ENCODE data around the gene CCND3. TPM values are rescaled to one million over a fixed set of nuclear protein-coding genes. Genes with fewer than 3 reads are reported as not detected.

Gene CCND3
- total and polyA plus RNA-seq, 2 of the 8 experiments (the other 6 are each of a cell fraction or from before 2014, with no cell fraction given), result 30.6 to 32.9 TPM

- no peak overlapping the region for H2AK5ac ChIP-seq (ENCODE audit: low read depth, low read length)
- H2BK5ac ChIP-seq (ENCODE audit: low read depth, low read length), result no peak overlapping the region
- no peak overlapping the region for H2AFZ ChIP-seq (ENCODE audit: low read length)
- WGBS, 2 experiments (ENCODE audit: extremely low coverage in 1 of 2, insufficient coverage in 1 of 2, insufficient read length in 1 of 2, insufficient replicate concordance in 2 of 2, low coverage in 1 of 2, low lambda C conversion rate in 2 of 2, missing lambda C conversion rate in 1 of 2), result 92% methylated on average over 1 of the region's 1 CpG; no CpG with 5 or more reads in 1 of the 2 experiments
- no peak overlapping the region for H3K4me3 ChIP-seq (ENCODE audit: extremely low read depth in 1 of 4, insufficient read depth in 2 of 4, low read depth in 3 of 4, low read length in 4 of 4)
- H3K23me2 ChIP-seq (ENCODE audit: low read depth, low read length), result no peaks in the 10 kb centered on the region
- H3K27ac ChIP-seq (ENCODE audit: low read depth, low read length), result no peak overlapping the region
- peaks cover 0 to 6% (median 5%) of the 10 kb centered on the region in 4 experiments; a peak in 3 of 7 replicates for H3K4me1 ChIP-seq (replicated peaks in 1 of 4; ENCODE audit: control insufficient read depth in 3 of 4, insufficient read depth in 4 of 4, low read length in 3 of 4)
- H4K5ac ChIP-seq (ENCODE audit: insufficient read length, low read depth, low read length), result no peak overlapping the region
- H3K18ac ChIP-seq (ENCODE audit: extremely low read depth, low read length), result no peak overlapping the region
- peaks cover 0 to 2% (median 0%) of the 10 kb centered on the region in 4 experiments; a peak in 2 of 8 replicates for H3K36me3 ChIP-seq (ENCODE audit: control insufficient read depth in 2 of 4, insufficient read depth in 4 of 4, low read length in 3 of 4)
- ChIA-PET POLR2A (ENCODE audit: partially characterized antibody) (interaction anchor here (0.8 to 1.7 kb wide), 4 partner anchors 8 to 36 kb away, joined by 3 to 7 read pairs (median 4); partner anchors contain the start of genes BYSL and MED20), CTCF (ENCODE audit: partially characterized antibody) (interaction anchor here (0.9 to 1.3 kb wide), 2 partner anchors 8 to 41 kb away, joined by 3 read pairs; no protein-coding TSS in a partner anchor)
- H3K56ac ChIP-seq (replicated peaks; ENCODE audit: insufficient read length, low read depth, low read length), result no peak overlapping the region
- H3K9ac ChIP-seq (replicated peaks in 1 of 4; ENCODE audit: extremely low read depth in 1 of 4, low read depth in 3 of 4, low read length in 3 of 4), result no peak overlapping the region
- H3K4me2 ChIP-seq (ENCODE audit: insufficient read depth in 1 of 2, low read depth in 2 of 2, low read length in 2 of 2), result no peak overlapping the region
- H3K27me3 ChIP-seq (replicated peaks in 1 of 4; ENCODE audit: control insufficient read depth in 3 of 4, extremely low read depth in 1 of 4, insufficient read depth in 3 of 4, low read length in 3 of 4), result no peaks in the 10 kb centered on the region
- DNase-seq (ENCODE audit: low read depth in 1 of 2, low spot score in 2 of 2), result no peak
- H3K14ac ChIP-seq (ENCODE audit: insufficient read length), result no peak overlapping the region
- H3K79me2 ChIP-seq (ENCODE audit: control insufficient read depth in 1 of 2, insufficient read depth in 2 of 2, low read length in 2 of 2), result peaks cover 0 to 52% of the 10 kb centered on the region in 2 experiments; a peak in 2 of 4 replicates
- no peak overlapping the region for H4K91ac ChIP-seq (replicated peaks; ENCODE audit: insufficient read length, low read length)
- H3K9me3 ChIP-seq (ENCODE audit: insufficient read depth in 2 of 2, low read depth in 1 of 2, low read length in 1 of 2), result no peaks in the 10 kb centered on the region
- H2BK12ac ChIP-seq (ENCODE audit: low read depth, low read length), result no peak overlapping the region
- H4K8ac ChIP-seq (ENCODE audit: extremely low read depth, insufficient read depth, low read length), result no peak overlapping the region
- no peak overlapping the region for H2BK120ac ChIP-seq (replicated peaks; ENCODE audit: low read depth, low read length)
- no peak overlapping the region for H3K23ac ChIP-seq (ENCODE audit: insufficient read length)
- H3K79me1 ChIP-seq (ENCODE audit: low read depth, low read length), result no peaks in the 10 kb centered on the region; the same call in 1 of the 2 replicates
- H3K4ac ChIP-seq (replicated peaks; ENCODE audit: insufficient read length, low read depth, low read length), result no peak overlapping the region
- H2BK15ac ChIP-seq (ENCODE audit: low read length), result no peak overlapping the region
- no peak overlapping the region for H2BK20ac ChIP-seq (ENCODE audit: low read length)
- peaks cover 0 to 1% of the 10 kb centered on the region in 2 experiments for H4K20me1 ChIP-seq (replicated peaks in 1 of 2; ENCODE audit: control insufficient read depth in 1 of 2, insufficient read depth in 2 of 2, low read length in 2 of 2)
- no peak for FAIRE-seq
- TF ChIP-seq KDM5A (IDR thresholded peaks at IDR 0.05; ENCODE audit: low read length) (no peak), NRF1 (IDR thresholded peaks at IDR 0.05; ENCODE audit: low read depth, low read length) (no peak), EGR1 (IDR thresholded peaks at IDR 0.05; ENCODE audit: borderline replicate concordance, low read depth, low read length) (no peak), POLR2A (IDR thresholded peaks at IDR 0.05; ENCODE audit: control extremely low read depth in 1 of 2, low read depth in 2 of 2, low read length in 2 of 2) (no peak), TBP (IDR thresholded peaks at IDR 0.05; ENCODE audit: low read depth, low read length) (no peak), POU5F1 (IDR thresholded peaks at IDR 0.05; ENCODE audit: low read depth, low read length) (no peak), SUZ12 (IDR thresholded peaks at IDR 0.05; ENCODE audit: low read length) (no peak), USF2 (IDR thresholded peaks at IDR 0.05; ENCODE audit: low read length) (no peak), JUND (IDR thresholded peaks at IDR 0.05; ENCODE audit: low read length) (no peak), CBX5 (IDR thresholded peaks at IDR 0.05; ENCODE audit: low read depth, low read length) (no peak)
These were observed 55.7 kb downstream of the CCND3 start for GRCh38 chr6:41885930-41886329.

Data from H1 (cell line).